Measurements from ENCODE around the gene HDAC1. TPM values are rescaled to one million over a fixed set of nuclear protein-coding genes. Genes with fewer than 3 reads are reported as not detected.

HDAC1 gene
- total and polyA plus RNA-seq, 2 of the 4 experiments (the other 2 are of a cell fraction) = 95.5 to 139 TPM

- Histone ChIP-seq H3K27me3 (ENCODE audit: control insufficient read depth, insufficient read depth, low read length) (no peaks in the 10 kb centered on the region), H4K91ac (ENCODE audit: insufficient read depth, low read depth, low read length) (peak overlapping the region; percentile 67), H2AFZ (replicated peaks; ENCODE audit: low read length, poor library complexity) (peak overlapping the region; percentile 76), H2BK120ac (ENCODE audit: low read depth, low read length) (peak overlapping the region; percentile 74), H3K9ac (ENCODE audit: low read depth, low read length) (peak overlapping the region; percentile 24; the same call in 1 of the 2 replicates), H4K5ac (ENCODE audit: low read depth, low read length) (peak overlapping the region; percentile 65), H3K4me3 (ENCODE audit: insufficient read depth, low read depth, low read length) (no peak overlapping the region), H3K4me1 (ENCODE audit: control insufficient read depth, insufficient read depth, low read length) (peaks cover 8% of the 10 kb centered on the region), H3K14ac (replicated peaks; ENCODE audit: low read depth, low read length) (peak overlapping the region; percentile 39), H4K8ac (ENCODE audit: low read depth in 2 of 2, low read length in 2 of 2) (peak overlapping the region; percentile 26 to 83), H3K9me3 (ENCODE audit: control insufficient read depth, insufficient read depth, low read length) (no peaks in the 10 kb centered on the region), H2BK15ac (ENCODE audit: low read depth, low read length) (peak overlapping the region; percentile 69; the same call in 2 of the 3 replicates), H3K23ac (ENCODE audit: low read depth, low read length) (peak overlapping the region; percentile 32; the same call in 1 of the 2 replicates), H2AK9ac (replicated peaks; ENCODE audit: low read depth, low read length, poor library complexity) (no peak overlapping the region), H3K4ac (ENCODE audit: low read depth, low read length) (peak overlapping the region; percentile 73), H3K36me3 (ENCODE audit: control insufficient read depth, insufficient read depth, low read length) (no peaks in the 10 kb centered on the region), H2BK20ac (ENCODE audit: low read depth, low read length) (peak overlapping the region; percentile 79), H2AK5ac (ENCODE audit: low read depth, low read length) (peak overlapping the region; percentile 41; the same call in 1 of the 2 replicates), H4K20me1 (ENCODE audit: insufficient read depth, low read length) (no peaks in the 10 kb centered on the region), H3K56ac (ENCODE audit: extremely low read depth, insufficient read depth, low read length) (peak overlapping the region; percentile 83), H3K4me2 (ENCODE audit: low read depth, low read length) (peak overlapping the region; percentile 44), H3K9me1 (ENCODE audit: insufficient read depth, low read length) (peaks cover 9% of the 10 kb centered on the region; the same call in 1 of the 2 replicates), H3K27ac (ENCODE audit: insufficient read depth, low read length) (peak overlapping the region; percentile 81), H3K18ac (ENCODE audit: low read depth, low read length) (peak overlapping the region; percentile 26), H3K79me1 (ENCODE audit: low read depth in 1 of 2, low read length in 2 of 2) (no peaks in the 10 kb centered on the region), H2BK5ac (ENCODE audit: low read depth, low read length, poor library complexity, severe bottlenecking) (peak overlapping the region; percentile 71)
- ChIA-PET CTCF (interaction anchor here (0.6 kb wide), 1 partner anchor 128 kb away, joined by 5 read pairs; no protein-coding TSS in a partner anchor), POLR2A (ENCODE audit: unreplicated experiment) (no interaction called here)
- DNase-seq = peak; percentile 84
- peak; percentile 84 for ATAC-seq (ENCODE audit: low read depth)
- intact Hi-C loops (cut with micrococcal nuclease) = no loop called here
- dilution Hi-C loops (cut with HindIII; ENCODE audit: low sequenced_read_pairs, unreplicated experiment) = no loop called here
- TF ChIP-seq POLR2A (IDR thresholded peaks at IDR 0.05; ENCODE audit: low read depth, low read length) (no peak), RAD21 (IDR thresholded peaks at IDR 0.05; ENCODE audit: low read length) (no peak)
- TF ChIP-seq, protein P1, sequence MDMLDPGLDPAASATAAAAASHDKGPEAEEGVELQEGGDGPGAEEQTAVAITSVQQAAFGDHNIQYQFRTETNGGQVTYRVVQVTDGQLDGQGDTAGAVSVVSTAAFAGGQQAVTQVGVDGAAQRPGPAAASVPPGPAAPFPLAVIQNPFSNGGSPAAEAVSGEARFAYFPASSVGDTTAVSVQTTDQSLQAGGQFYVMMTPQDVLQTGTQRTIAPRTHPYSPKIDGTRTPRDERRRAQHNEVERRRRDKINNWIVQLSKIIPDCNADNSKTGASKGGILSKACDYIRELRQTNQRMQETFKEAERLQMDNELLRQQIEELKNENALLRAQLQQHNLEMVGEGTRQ (IDR thresholded peaks at IDR 0.05; ENCODE audit: low read depth, low read length) = no peak
- TF ChIP-seq, protein P2, sequence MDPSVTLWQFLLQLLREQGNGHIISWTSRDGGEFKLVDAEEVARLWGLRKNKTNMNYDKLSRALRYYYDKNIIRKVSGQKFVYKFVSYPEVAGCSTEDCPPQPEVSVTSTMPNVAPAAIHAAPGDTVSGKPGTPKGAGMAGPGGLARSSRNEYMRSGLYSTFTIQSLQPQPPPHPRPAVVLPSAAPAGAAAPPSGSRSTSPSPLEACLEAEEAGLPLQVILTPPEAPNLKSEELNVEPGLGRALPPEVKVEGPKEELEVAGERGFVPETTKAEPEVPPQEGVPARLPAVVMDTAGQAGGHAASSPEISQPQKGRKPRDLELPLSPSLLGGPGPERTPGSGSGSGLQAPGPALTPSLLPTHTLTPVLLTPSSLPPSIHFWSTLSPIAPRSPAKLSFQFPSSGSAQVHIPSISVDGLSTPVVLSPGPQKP (IDR thresholded peaks at IDR 0.05; ENCODE audit: borderline replicate concordance, low read depth, low read length) = no peak
- WGBS, 2 experiments (ENCODE audit: extremely low coverage in 2 of 2, insufficient read length in 1 of 2) = 23% methylated on average over 5 of the region's 7 CpGs; no CpG with 5 or more reads in 1 of the 2 experiments
- no TSS peak for BruUV-seq (replicated peaks)
- in situ Hi-C loops (cut with MboI; ENCODE audit: low sequenced_read_pairs) = no loop called here
Measured at GRCh38 chr1:32266921-32267591, 24.8 kb upstream of the HDAC1 start.

Measured in IMR-90 (cell line).